Measurements from ENCODE around the gene NOTCH1.

- TF ChIP-seq, protein P1, sequence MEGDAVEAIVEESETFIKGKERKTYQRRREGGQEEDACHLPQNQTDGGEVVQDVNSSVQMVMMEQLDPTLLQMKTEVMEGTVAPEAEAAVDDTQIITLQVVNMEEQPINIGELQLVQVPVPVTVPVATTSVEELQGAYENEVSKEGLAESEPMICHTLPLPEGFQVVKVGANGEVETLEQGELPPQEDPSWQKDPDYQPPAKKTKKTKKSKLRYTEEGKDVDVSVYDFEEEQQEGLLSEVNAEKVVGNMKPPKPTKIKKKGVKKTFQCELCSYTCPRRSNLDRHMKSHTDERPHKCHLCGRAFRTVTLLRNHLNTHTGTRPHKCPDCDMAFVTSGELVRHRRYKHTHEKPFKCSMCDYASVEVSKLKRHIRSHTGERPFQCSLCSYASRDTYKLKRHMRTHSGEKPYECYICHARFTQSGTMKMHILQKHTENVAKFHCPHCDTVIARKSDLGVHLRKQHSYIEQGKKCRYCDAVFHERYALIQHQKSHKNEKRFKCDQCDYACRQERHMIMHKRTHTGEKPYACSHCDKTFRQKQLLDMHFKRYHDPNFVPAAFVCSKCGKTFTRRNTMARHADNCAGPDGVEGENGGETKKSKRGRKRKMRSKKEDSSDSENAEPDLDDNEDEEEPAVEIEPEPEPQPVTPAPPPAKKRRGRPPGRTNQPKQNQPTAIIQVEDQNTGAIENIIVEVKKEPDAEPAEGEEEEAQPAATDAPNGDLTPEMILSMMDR (IDR thresholded peaks at IDR 0.05): no peak
- no peak for TF ChIP-seq POLR2AphosphoS5 (IDR thresholded peaks at IDR 0.05)
These were observed 7.8 kb downstream of the NOTCH1 start for GRCh38 chr9:136537896-136538598.

Measured in gastroesophageal sphincter (tissue), 3 donors.